Endothelial cell of umbilical vein (primary cell): ENCODE measurements around the gene DIP2C. TPM values are rescaled to one million over a fixed set of nuclear protein-coding genes. Genes with fewer than 3 reads are reported as not detected.

Experiments
- BruUV-seq: library from RNA; stranded (reverse); fragments of 400-500 nt; replicated peaks from 2 replicates; lab custom pipeline; 2021; lab: Mats Ljungman, UMichigan
- CTCF ChIA-PET: fragments of 300-600, 350-600 bp; sonication (Branson Sonifier 250); formaldehyde crosslinking; loops from one replicate; lab custom pipeline; 2021; ENCODE audit warnings: antibody characterized with exemption, inconsistent platforms; lab: Charles Lee
- POLR2A ChIA-PET: fragments of 300-600, 350-600 bp; sonication (Branson Sonifier 250); formaldehyde crosslinking; loops from one replicate; lab custom pipeline; 2021; ENCODE audit warnings: antibody characterized with exemption, inconsistent platforms; lab: Charles Lee
- DNase-seq: peaks from one replicate; pipeline ENCODE4 v3.0.0-alpha.2; 2011; ENCODE audit warnings: low read depth, low spot score
- FAIRE-seq: peaks from 2 replicates; lab custom pipeline; 2011; peaks lifted over from hg19 to GRCh38; lab: Jason Lieb, UNC
- H2AFZ ChIP-seq: 2 replicates; pipeline ENCODE4 v1.6.0; 2012; ENCODE audit warnings: low read depth, low read length, control low read depth, inconsistent platforms
- H3K27ac ChIP-seq: 2 replicates; pipeline ENCODE4 v1.5.1; 2011; ENCODE audit warnings: low read depth, mild to moderate bottlenecking, control low read depth, low read length, moderate library complexity; ENCODE audit not compliant: insufficient read depth
- H3K27me3 ChIP-seq, 2 experiments: 2 replicates each; pipeline versions ENCODE4 v1.6.0 to v1.6.1; 2011; ENCODE audit warnings: low read length in 2 of 2, mixed read lengths in 1 of 2; ENCODE audit not compliant: control insufficient read depth in 2 of 2, insufficient read depth in 2 of 2
- H3K36me3 ChIP-seq, 2 experiments: 2 replicates in 1 of 2; 3 replicates in 1 of 2; pipeline ENCODE4 v1.5.1; 2011; ENCODE audit warnings: low read length in 2 of 2, mild to moderate bottlenecking in 1 of 2, moderate library complexity in 1 of 2; ENCODE audit not compliant: control insufficient read depth in 2 of 2, insufficient read depth in 2 of 2; ENCODE audit errors: extremely low read depth in 1 of 2
- H3K4me1 ChIP-seq: 3 replicates; pipeline ENCODE4 v1.5.1; 2011; ENCODE audit warnings: mild to moderate bottlenecking, low read length; ENCODE audit not compliant: control insufficient read depth, insufficient read depth; ENCODE audit errors: extremely low read depth
- H3K4me2 ChIP-seq: 2 replicates; pipeline ENCODE4 v1.6.1; 2011; ENCODE audit warnings: low read length, control low read depth, mixed read lengths; ENCODE audit not compliant: insufficient read depth
- H3K4me3 ChIP-seq, 3 experiments: fragments of 200-600 bp in 1 of 3; sonication (generic), shearing (Covaris generic) in 1 of 3; replicated peaks in 1 of 3; 2 replicates each; pipeline ENCODE4 v1.5.1; 2011 to 2016; ENCODE audit warnings: control low read depth in 3 of 3, low read length in 3 of 3, mild to moderate bottlenecking in 2 of 3, inconsistent platforms in 1 of 3, low read depth in 1 of 3, moderate library complexity in 1 of 3; ENCODE audit not compliant: insufficient read depth in 1 of 3
- H3K79me2 ChIP-seq: 2 replicates; pipeline ENCODE4 v1.6.0; 2012; ENCODE audit warnings: low read length, inconsistent platforms; ENCODE audit not compliant: control insufficient read depth, insufficient read depth
- H3K9ac ChIP-seq: replicated peaks from 2 replicates; pipeline ENCODE3; 2011; ENCODE audit warnings: low read length, control low read depth; ENCODE audit not compliant: insufficient read depth; ENCODE audit errors: extremely low read depth
- H3K9me1 ChIP-seq: replicated peaks from 3 replicates; pipeline ENCODE4 v1.6.0; 2011; ENCODE audit warnings: mild to moderate bottlenecking, low read length; ENCODE audit not compliant: control insufficient read depth, insufficient read depth; ENCODE audit errors: extremely low read depth
- H3K9me3 ChIP-seq: replicated peaks from 2 replicates; pipeline ENCODE4 v1.5.1; 2012; ENCODE audit warnings: low read length, inconsistent platforms; ENCODE audit not compliant: control insufficient read depth, insufficient read depth
- H4K20me1 ChIP-seq: replicated peaks from 2 replicates; pipeline ENCODE3; 2011; ENCODE audit warnings: mild to moderate bottlenecking, low read length; ENCODE audit not compliant: control insufficient read depth, insufficient read depth; ENCODE audit errors: extremely low read depth
- CTCF ChIP-seq, 2 donors: IDR thresholded peaks; 1 replicate in 1 of 2; 2 replicates in 1 of 2; pipeline ENCODE4 v1.5.1; 2011; ENCODE audit warnings: low read length in 2 of 2, mild to moderate bottlenecking in 2 of 2, moderate library complexity in 2 of 2, control low read depth in 1 of 2, inconsistent platforms in 1 of 2, low read depth in 1 of 2; ENCODE audit not compliant: insufficient read depth in 1 of 2; ENCODE audit errors: extremely low read depth in 1 of 2
- EZH2 ChIP-seq: IDR thresholded peaks from 2 replicates; pipeline ENCODE4 v1.6.1; 2012; ENCODE audit warnings: borderline replicate concordance, low read depth, mild to moderate bottlenecking, moderate library complexity, low read length, inconsistent platforms; ENCODE audit not compliant: severe bottlenecking
- FOS ChIP-seq: IDR thresholded peaks from 2 replicates; pipeline ENCODE4 v1.6.1; 2011; ENCODE audit warnings: mild to moderate bottlenecking, low read length, moderate library complexity, borderline replicate concordance; ENCODE audit not compliant: insufficient read depth
- GATA2 ChIP-seq: IDR thresholded peaks from 2 replicates; pipeline ENCODE4 v1.7.0; 2011; ENCODE audit warnings: low read depth, mild to moderate bottlenecking, moderate library complexity, mixed read lengths, low read length; ENCODE audit not compliant: insufficient read length, insufficient read depth
- JUN ChIP-seq: IDR thresholded peaks from 2 replicates; pipeline ENCODE4 v1.6.1; 2011; ENCODE audit warnings: borderline replicate concordance, low read depth; ENCODE audit not compliant: insufficient read length, insufficient read depth
- MYC ChIP-seq: IDR thresholded peaks from one replicate; pipeline ENCODE4 v1.6.1; 2011; ENCODE audit warnings: mild to moderate bottlenecking, low read depth, low read length
- POLR2A ChIP-seq: IDR thresholded peaks from 2 replicates; pipeline ENCODE4 v1.6.1; 2012; ENCODE audit warnings: low read depth, mild to moderate bottlenecking, control low read depth, low read length
- POLR2AphosphoS5 ChIP-seq: IDR thresholded peaks from 2 replicates; pipeline ENCODE4 v1.6.1; 2012; ENCODE audit warnings: low read depth, mild to moderate bottlenecking, control low read depth, low read length, moderate library complexity; ENCODE audit not compliant: insufficient read depth
- dilution Hi-C: fragments of 300-500 bp; cut with MboI; formaldehyde crosslinking; loops from one replicate; pipeline ENCODE4 v1.15.0; 2019; ENCODE audit warnings: low sequenced_read_pairs; ENCODE audit not compliant: extremely low pct_ligation_motif_present
- intact Hi-C: fragments of 100-400 bp; cut with micrococcal nuclease; formaldehyde crosslinking; loops from one replicate; pipeline ENCODE4 v1.10.0; 2022
- polyA plus RNA-seq, 4 experiments: library from polyadenylated mRNA; depleted of rRNA in 3 of 4; stranded (reverse) in 3 of 4; unstranded in 1 of 4; fragments of >200 nt; gene quantifications; 2 replicates each; pipeline versions ENCODE4 v1.2.1 to v1.2.3, GENCODE V29; 2011 to 2012; ENCODE audit warnings: missing spikeins in 1 of 4
- total RNA-seq: library from RNA; stranded (reverse); gene quantifications from 2 replicates; pipeline ENCODE4 v1.2.3, GENCODE V29; 2021
- TF ChIP-seq, protein P1 (sequence below): IDR thresholded peaks from 2 replicates; pipeline ENCODE4 v1.6.1; 2011; ENCODE audit not compliant: insufficient read depth, insufficient read length

Gene DIP2C
- total and polyA plus RNA-seq, 2 donors (not counting 3 experiments of a cell fraction or from before 2014, with no cell fraction given) = 3.6 to 10.7 TPM

DNA sequence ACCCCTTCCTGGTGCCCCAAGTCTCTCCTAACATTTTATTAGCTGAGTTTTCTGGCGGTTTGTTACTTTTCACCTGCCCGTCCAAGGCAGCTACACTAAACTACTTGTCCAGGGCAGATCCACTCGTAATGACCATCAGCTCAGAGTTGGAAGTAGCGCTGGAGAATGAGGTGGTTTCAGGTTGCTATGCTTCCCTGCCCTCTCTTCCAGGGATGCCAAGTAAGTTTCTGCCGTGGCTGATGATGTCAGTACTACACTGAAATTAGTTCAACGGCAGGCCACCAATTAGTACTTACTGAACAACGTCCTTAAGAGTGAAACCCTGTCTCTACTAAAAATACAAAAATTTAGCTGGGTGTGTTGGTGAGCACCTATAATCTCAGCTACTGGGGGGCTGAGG, 55.2 kb downstream of the DIP2C start:
- DNase-seq (no peak), FAIRE-seq (no peak)
- H3K9me3 ChIP-seq = no peaks in the 10 kb centered on the region
- no peaks in the 10 kb centered on the region for H3K9me1 ChIP-seq
- no peak overlapping the region for H3K9ac ChIP-seq
- H3K4me2 ChIP-seq = no peak overlapping the region
- ChIA-PET CTCF (no interaction called here), POLR2A (no interaction called here)
- H3K79me2 ChIP-seq = no peaks in the 10 kb centered on the region
- H2AFZ ChIP-seq = no peak overlapping the region
- H3K27me3 ChIP-seq = no peaks in the 10 kb centered on the region
- no peaks in the 10 kb centered on the region for H3K4me1 ChIP-seq
- no TSS peak for BruUV-seq
- TF ChIP-seq POLR2AphosphoS5 = no peak
- no peak for TF ChIP-seq POLR2A
- TF ChIP-seq, protein P1, sequence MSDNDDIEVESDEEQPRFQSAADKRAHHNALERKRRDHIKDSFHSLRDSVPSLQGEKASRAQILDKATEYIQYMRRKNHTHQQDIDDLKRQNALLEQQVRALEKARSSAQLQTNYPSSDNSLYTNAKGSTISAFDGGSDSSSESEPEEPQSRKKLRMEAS = no peak
- no peak for TF ChIP-seq CTCF (IDR thresholded peaks at IDR 0.05; ENCODE audit: extremely low read depth in 1 of 2, insufficient read depth in 1 of 2, low read depth in 1 of 2, low read length in 2 of 2)
- no peak for TF ChIP-seq MYC
- TF ChIP-seq GATA2 = no peak
- TF ChIP-seq EZH2 = no peak
- no peak for TF ChIP-seq JUN
- TF ChIP-seq FOS = no peak
- dilution Hi-C loops = no loop called here
- no peak overlapping the region for H3K27ac ChIP-seq
- intact Hi-C loops = no loop called here
- no peaks in the 10 kb centered on the region for H3K36me3 ChIP-seq
- no peaks in the 10 kb centered on the region for H4K20me1 ChIP-seq
- H3K4me3 ChIP-seq = no peak overlapping the region
